Ishikawa (cell line): ENCODE results near the gene HABP2.

Experiments used
- CEBPB ChIP-seq: IDR thresholded peaks from 2 replicates; pipeline ENCODE4 v1.6.1; 2012
- CREB1 ChIP-seq: IDR thresholded peaks from 2 replicates; pipeline ENCODE4 v1.6.1; 2012; ENCODE audit warnings: low read depth
- EGR1 ChIP-seq: IDR thresholded peaks from 2 replicates; pipeline ENCODE4 v1.6.1; 2012
- EP300 ChIP-seq: IDR thresholded peaks from 2 replicates; pipeline ENCODE4 v1.6.1; 2012; ENCODE audit warnings: borderline replicate concordance
- FOXM1 ChIP-seq: IDR thresholded peaks from 2 replicates; pipeline ENCODE4 v1.6.1; 2012; ENCODE audit warnings: low read depth, borderline replicate concordance
- MAX ChIP-seq: IDR thresholded peaks from 2 replicates; pipeline ENCODE4 v1.6.1; 2012
- NFIC ChIP-seq: IDR thresholded peaks from 2 replicates; pipeline ENCODE4 v1.6.1; 2012
- RAD21 ChIP-seq: IDR thresholded peaks from 2 replicates; pipeline ENCODE4 v1.6.1; 2012; ENCODE audit warnings: low read depth
- REST ChIP-seq: IDR thresholded peaks from 2 replicates; pipeline ENCODE4 v1.6.1; 2012; ENCODE audit warnings: low read depth, mild to moderate bottlenecking
- TAF1 ChIP-seq: IDR thresholded peaks from 2 replicates; pipeline ENCODE4 v1.6.1; 2012; ENCODE audit warnings: low read depth, mild to moderate bottlenecking
- TCF12 ChIP-seq: IDR thresholded peaks from 2 replicates; pipeline ENCODE4 v1.6.1; 2012; ENCODE audit warnings: low read depth
- TEAD4 ChIP-seq: IDR thresholded peaks from 2 replicates; pipeline ENCODE4 v1.6.1; 2012
- USF1 ChIP-seq: IDR thresholded peaks from 2 replicates; pipeline ENCODE4 v1.6.1; 2012
- YY1 ChIP-seq: IDR thresholded peaks from 2 replicates; pipeline ENCODE4 v1.6.1; 2012; ENCODE audit warnings: low read depth
- ZBTB7A ChIP-seq: IDR thresholded peaks from 2 replicates; pipeline ENCODE4 v1.6.1; 2012; ENCODE audit warnings: low read depth

The HABP2 gene

GRCh38 chr10:113617086-113617485, 64.2 kb downstream of the HABP2 start:
- TF ChIP-seq TCF12 (no peak), NFIC (no peak)

GRCh38 chr10:113618338-113618737, 65.5 kb downstream of the HABP2 start:
- TF ChIP-seq RAD21 (no peak), YY1 (no peak), REST (no peak), NFIC (no peak), CREB1 (no peak)

GRCh38 chr10:113619401-113619800, 66.5 kb downstream of the HABP2 start:
- TF ChIP-seq EP300 (no peak), TCF12 (no peak), YY1 (no peak), TAF1 (no peak), CEBPB (no peak), TEAD4 (no peak), USF1 (no peak), MAX (no peak), REST (no peak)

GRCh38 chr10:113620511-113620910, 67.7 kb downstream of the HABP2 start:
- TF ChIP-seq REST = no peak
- TF ChIP-seq YY1 = no peak
- TF ChIP-seq TAF1 = no peak
- no peak for TF ChIP-seq ZBTB7A
- no peak for TF ChIP-seq FOXM1
- TF ChIP-seq CREB1 = no peak
- TF ChIP-seq EGR1 = no peak
- TF ChIP-seq TCF12 = no peak
- no peak for TF ChIP-seq NFIC
- no peak for TF ChIP-seq MAX
- no peak for TF ChIP-seq RAD21
- TF ChIP-seq TEAD4 = no peak
- no peak for TF ChIP-seq USF1
- TF ChIP-seq CEBPB = no peak
- TF ChIP-seq EP300 = no peak

- TF ChIP-seq CREB1 = no peak
- no peak for TF ChIP-seq YY1
- TF ChIP-seq TEAD4 = no peak
- no peak for TF ChIP-seq EP300
- TF ChIP-seq TAF1 = no peak
- no peak for TF ChIP-seq ZBTB7A
- TF ChIP-seq MAX = no peak
- no peak for TF ChIP-seq REST
- TF ChIP-seq RAD21 = no peak
- TF ChIP-seq USF1 = no peak
- TF ChIP-seq CEBPB = no peak
- TF ChIP-seq TCF12 = no peak
Measured at GRCh38 chr10:113620936-113621335, 68.1 kb downstream of the HABP2 start.
